Body of pancreas (tissue), 4 donors: ENCODE measurements around the gene TNFAIP8.
"Not testable (repeated sequence)": the region's sequence is repeated elsewhere in the genome, so short reads cannot be mapped to it uniquely, and the experiment has no call there.

Experiments used
- CTCF ChIP-seq, 7 experiments: fragments of 450-650 bp in 4 of 7; fragments of 200-600 bp in 3 of 7; sonication (generic) in 3 of 7; IDR thresholded peaks; one replicate each; pipeline ENCODE4 v1.5.1; 2016 to 2019; ENCODE audit warnings: antibody characterized with exemption in 7 of 7
- POLR2A ChIP-seq, 3 donors: fragments of 450-650 bp; IDR thresholded peaks; one replicate each; pipeline ENCODE4 v1.6.1; 2016; ENCODE audit warnings: antibody characterized with exemption in 3 of 3, mild to moderate bottlenecking in 2 of 3

GRCh38 chr5:119428166-119428565 lies 72.3 kb downstream of the TNFAIP8 start:
- not testable (repeated sequence) for TF ChIP-seq CTCF, POLR2A (IDR thresholded peaks at IDR 0.05)
